ENCODE measurements around the gene CCM2L.
A peak's percentile ranks its signal among the peaks of the same experiment; 100 is the strongest.
"Not testable (repeated sequence)": the region's sequence is repeated elsewhere in the genome, so short reads cannot be mapped to it uniquely, and the experiment has no call there.

CCM2L gene

GRCh38 chr20:32031007-32031958 is 21.0 kb downstream of the CCM2L start:
- peak; percentile 71 to 82 for DNase-seq

- DNase-seq = no peak
Observed at GRCh38 chr20:32033316-32033715, 23.1 kb downstream of the CCM2L start.

DNA sequence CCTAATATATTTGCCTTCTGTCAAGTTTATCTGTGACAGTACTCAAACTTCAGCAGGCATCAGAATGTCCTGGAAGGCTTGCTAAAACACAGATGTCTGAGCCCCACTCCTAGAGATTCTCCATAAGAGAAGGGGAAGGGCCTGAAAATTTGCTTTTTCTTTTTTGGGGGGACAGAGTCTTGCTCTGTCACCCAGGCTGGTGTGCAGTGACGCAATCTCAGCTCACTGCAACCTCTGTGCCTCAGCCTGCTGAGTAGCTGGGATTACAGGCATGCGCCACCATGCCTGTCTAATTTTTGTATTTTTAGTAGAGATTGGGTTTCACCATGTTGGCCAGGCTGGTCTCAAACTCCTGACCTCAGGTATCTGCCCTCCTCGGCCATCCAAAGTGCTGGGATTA is 23.5 kb downstream of the CCM2L start:
- not testable (repeated sequence) for DNase-seq

DNA sequence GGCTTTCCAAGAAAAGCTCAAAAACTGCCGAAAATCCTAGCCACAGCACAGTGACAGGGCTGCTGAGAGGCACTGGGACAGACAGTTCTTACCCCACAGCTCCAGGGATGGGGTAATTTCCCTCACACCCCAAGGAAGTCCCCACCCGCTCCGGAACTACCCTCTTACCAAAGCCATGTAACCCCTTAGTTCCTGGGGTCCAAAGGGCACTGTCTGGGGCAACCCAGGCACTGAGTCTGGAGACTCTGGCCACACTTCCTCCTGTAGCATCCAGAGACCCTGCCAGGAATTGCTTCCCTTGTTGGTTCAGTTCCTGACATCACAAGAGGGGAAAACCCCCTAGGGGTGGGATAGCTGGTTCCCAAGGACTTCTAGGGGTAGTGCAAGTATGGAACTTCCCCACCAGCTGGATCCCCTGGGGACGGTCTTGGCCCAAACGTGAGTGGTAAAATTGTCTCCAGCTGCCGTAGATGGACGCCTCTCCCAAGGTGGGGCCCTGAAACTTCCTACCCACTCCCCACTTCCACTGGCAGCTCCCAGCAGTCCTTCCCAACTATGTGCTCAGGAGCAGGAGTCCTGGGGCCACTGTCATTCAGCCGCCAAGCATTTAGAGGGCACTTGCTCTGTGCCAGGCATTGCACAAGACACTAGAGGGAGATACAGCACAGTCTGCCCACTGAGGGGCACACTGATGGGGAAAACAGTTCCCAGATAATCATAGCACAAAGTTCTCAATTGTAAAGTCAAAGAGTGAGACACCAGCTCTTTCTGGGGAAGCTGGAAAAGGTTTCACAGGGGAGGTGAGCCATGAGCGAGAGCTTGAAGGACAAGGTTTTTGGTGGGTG is 24.6 kb downstream of the CCM2L start:
- no peak for DNase-seq

DNA sequence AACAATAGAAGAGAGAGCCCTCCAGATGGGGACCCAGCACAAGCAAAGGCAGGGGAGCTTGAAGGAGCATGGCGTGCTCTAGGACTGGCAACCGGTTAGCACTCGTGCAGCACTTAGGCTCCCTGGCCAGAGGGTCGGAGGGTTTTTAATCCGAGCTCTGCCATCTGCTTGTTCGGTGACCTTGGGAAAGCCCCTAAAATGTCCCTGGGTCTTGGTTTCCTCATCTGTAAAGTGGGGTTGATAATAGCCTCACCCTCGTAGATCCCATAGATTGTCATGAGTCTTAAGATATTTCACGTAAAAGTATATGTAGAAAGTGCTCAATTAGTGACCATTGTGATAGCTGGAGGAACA is 25.2 kb downstream of the CCM2L start:
- no peak for DNase-seq

DNA sequence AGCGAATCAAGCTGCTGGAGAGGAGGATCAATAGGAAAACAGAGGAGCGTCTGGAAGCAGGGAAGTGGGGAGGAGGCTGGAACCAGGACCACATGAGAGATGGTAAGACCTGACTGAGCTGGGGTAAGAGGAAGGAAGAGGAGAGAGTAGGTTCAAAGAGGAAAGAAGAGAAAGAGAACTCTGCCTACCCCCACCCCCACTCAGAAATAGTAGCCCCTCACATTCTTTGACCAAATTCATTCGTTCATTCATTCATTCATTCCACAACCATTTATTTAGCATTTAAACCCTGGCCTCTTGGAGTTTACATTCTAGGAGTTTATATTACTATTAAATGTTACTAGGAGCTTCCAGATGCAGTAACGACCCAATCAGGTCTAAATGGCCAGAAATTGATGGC is 26.0 kb downstream of the CCM2L start:
- DNase-seq = no peak

GRCh38 chr20:32036716-32037485 is 26.7 kb downstream of the CCM2L start:
- no peak for DNase-seq

- no peak for DNase-seq
Observed at GRCh38 chr20:32037929-32038328, 27.7 kb downstream of the CCM2L start.

- no peak for DNase-seq
Observed at GRCh38 chr20:32040142-32040953, 30.1 kb downstream of the CCM2L start.

DNA sequence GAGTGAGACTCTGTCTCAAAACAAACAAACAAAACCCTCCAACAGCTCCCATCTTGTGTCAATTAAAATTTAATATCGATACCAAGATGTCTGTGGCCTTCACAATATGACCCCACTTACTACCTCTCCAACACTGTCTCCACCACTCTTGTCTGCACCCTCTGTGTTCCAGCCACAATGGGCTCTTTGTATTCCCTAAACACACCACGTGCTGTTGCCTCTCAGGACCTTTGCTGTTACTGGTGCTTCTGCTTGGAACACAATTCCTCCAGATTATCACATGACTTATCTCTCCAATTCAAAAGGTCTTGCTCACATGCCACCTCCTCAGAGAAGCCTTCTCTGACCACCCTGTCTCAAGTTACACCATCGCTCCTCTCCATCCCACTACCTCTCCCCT is 35.8 kb downstream of the CCM2L start:
- DNase-seq = no peak

- DNase-seq = no peak
Observed at GRCh38 chr20:32050324-32050841, 40.1 kb downstream of the CCM2L start.

- DNase-seq = no peak
Observed at GRCh38 chr20:32050851-32051556, 40.8 kb downstream of the CCM2L start.

GRCh38 chr20:32051720-32052089 is 41.5 kb downstream of the CCM2L start:
- DNase-seq = no peak

- DNase-seq = no peak
Observed at GRCh38 chr20:32052090-32052777, 42.0 kb downstream of the CCM2L start, which contains the start of gene HCK. TSS of gene HCK (plus strand) at chr20:32052242.

DNA sequence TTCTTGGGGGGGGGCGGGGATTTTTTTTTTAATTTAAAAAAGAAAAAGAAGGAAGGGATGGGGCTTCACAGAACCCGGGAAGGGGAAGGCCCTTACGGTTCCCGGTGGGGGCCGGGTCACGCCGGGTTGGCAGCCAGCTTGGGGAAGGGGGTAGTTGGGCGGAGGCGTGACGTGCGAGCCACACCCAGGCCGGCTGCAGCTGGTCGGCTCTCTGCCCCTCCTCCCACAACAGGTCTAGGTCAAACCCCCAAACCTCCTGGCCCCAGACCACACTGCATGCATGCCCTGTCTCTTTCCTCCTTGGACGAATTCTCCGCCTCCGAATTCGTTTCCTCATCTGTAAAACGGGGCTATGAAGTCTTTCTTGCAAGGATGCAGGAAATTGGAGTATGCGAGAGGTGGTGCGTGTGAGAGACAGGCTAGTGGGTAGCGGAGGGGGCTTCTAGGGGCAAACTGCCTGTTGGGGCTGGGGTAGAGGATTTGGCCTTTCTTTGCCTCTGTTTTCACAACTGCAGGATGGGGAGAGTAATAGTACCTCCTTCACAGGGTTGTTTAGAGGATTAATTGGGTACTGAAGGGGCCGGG is 42.6 kb downstream of the CCM2L start:
- DNase-seq = no peak

DNA sequence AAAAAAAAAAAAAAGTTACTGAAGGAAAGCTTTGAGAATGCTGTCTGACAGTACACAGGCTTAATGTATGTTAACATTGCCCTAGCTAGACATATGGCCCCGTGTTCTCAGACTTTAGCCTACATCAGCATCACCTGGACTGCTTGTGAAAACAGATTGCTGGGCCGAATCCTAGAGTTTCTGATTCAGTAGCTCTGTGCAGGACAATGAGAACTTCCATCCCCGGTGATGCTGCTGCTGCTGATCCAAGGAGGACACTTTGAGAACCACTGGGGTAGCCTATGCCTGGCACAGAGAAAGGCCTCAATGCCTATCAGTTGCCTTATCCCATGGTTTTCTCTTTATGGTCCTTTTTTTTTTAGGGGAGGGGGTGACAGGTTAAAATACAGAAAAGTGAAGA is 43.4 kb downstream of the CCM2L start:
- no peak for DNase-seq

DNA sequence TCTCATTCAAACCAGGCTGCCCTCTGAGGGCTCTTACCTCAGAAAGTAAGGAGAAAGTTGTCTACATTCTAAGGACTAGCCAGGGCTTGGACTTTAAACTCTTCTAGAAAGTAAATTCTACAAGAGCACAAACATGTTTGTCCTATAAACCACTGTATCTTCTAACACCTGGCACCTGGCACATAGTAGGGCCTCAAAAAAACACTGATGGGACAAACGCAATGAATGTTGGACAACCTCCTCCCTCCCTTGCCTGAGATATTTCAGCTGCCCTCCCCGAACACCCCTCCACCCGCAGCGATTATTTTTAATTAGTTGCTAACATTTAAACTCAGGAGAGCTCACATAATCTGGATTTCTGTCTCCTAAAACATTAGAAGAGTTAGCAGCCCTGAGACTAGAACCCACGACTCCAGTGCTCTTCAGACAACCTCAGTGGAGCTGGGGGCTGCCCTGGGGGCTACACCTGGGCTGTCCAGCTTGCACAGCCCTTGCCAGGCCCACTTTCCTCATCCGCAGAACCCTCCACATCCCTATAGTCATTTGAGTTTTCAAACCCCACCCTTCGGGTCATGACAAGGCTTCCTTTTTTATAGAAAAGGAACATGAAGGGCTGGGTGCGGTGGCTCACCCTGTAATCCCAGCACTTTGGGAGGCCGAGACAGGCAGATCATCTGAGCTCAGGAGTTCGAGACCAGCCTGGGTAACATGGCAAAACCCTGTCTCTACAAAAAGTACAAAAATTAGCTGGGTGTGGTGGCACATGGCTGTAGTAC is 46.7 kb downstream of the CCM2L start:
- no peak for DNase-seq

DNA sequence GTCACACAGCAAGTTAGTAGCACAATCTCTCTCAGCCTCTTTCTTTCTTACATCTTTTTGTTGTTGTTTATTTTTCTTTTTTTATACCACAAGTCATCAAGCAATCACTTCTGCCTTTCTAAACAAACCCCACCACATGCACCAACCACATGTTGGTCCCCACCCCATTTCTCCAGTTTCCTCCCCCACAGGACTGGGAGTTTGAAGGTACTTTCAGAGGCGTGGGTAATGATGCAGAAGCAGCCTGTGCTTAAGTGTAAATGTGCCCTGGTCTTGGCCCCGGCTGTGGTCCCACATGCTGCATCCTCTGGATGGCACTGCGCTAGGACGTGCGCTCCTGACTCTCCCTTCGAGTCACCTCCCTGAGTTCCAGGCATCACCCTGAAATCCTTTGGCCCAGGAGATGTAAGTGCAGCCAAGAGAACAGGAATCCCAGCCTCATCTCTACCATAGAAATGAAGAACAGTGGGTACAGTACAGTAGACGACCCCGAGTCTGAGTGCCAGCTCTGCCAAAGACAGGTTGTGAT is 47.5 kb downstream of the CCM2L start:
- DNase-seq = no peak

- no peak for DNase-seq
Observed at GRCh38 chr20:32059189-32059588, 49.0 kb downstream of the CCM2L start.

Measured in NCI-H446 (cell line).